Heart right ventricle (tissue), 16 donors: ENCODE measurements around the gene TEKT1. TPM values are rescaled to one million over a fixed set of nuclear protein-coding genes. Genes with fewer than 3 reads are reported as not detected.
"Not testable (repeated sequence)": the region's sequence is repeated elsewhere in the genome, so short reads cannot be mapped to it uniquely, and the experiment has no call there.

Experiments used
- ATAC-seq, 8 donors: fragments of 200-7000 bp; cut with Tn5 transposase; one replicate each; pipeline ENCODE4 v1.9.1; 2020; ENCODE audit warnings: mild to moderate bottlenecking in 8 of 8, moderate library complexity in 8 of 8, moderate number of reproducible peaks in 1 of 8
- DNase-seq, 2 donors: peaks; one replicate each; pipeline ENCODE4 v3.0.0-alpha.2; 2020
- H3K27ac ChIP-seq, 10 donors: fragments of 200-600 bp; sonication (generic) in 2 of 10; one replicate each; pipeline versions ENCODE4 v1.5.0 to v1.8.0; 2020 to 2022; ENCODE audit warnings: mild to moderate bottlenecking in 3 of 10
- H3K27me3 ChIP-seq, 7 donors: fragments of 200-600 bp; one replicate each; pipeline ENCODE4 v1.8.0; 2021 to 2022; ENCODE audit warnings: mild to moderate bottlenecking in 2 of 7
- H3K36me3 ChIP-seq, 9 donors: fragments of 200-600 bp; sonication (generic) in 1 of 9; one replicate each; pipeline versions ENCODE4 v1.5.0 to v1.8.0; 2020 to 2022; ENCODE audit warnings: mild to moderate bottlenecking in 2 of 9
- H3K4me1 ChIP-seq, 9 donors: fragments of 200-600 bp; sonication (generic) in 1 of 9; one replicate each; pipeline versions ENCODE4 v1.5.0 to v1.8.0; 2020 to 2022; ENCODE audit warnings: mild to moderate bottlenecking in 4 of 9
- H3K4me3 ChIP-seq, 10 donors: fragments of 200-600 bp; sonication (generic) in 2 of 10; one replicate each; pipeline versions ENCODE4 v1.5.0 to v1.8.0; 2020 to 2022; ENCODE audit warnings: mild to moderate bottlenecking in 7 of 10, moderate library complexity in 2 of 10
- H3K9me3 ChIP-seq, 11 donors: fragments of 200-600 bp in 10 of 11; sonication (generic) in 2 of 11; one replicate each; pipeline versions ENCODE4 v1.5.0 to v1.8.0; 2013 to 2022; ENCODE audit warnings: mild to moderate bottlenecking in 2 of 11, control low read depth in 1 of 11, moderate library complexity in 1 of 11
- CTCF ChIP-seq, 9 donors: fragments of 200-600 bp; sonication (generic) in 2 of 9; IDR thresholded peaks; one replicate each; pipeline versions ENCODE4 v1.5.0 to v1.8.0; 2021 to 2022; ENCODE audit warnings: antibody characterized with exemption in 9 of 9, mild to moderate bottlenecking in 5 of 9, moderate library complexity in 1 of 9
- WGBS, 2 donors: extraction: QIAGEN DNeasy Blood & Tissue Kit; methylation state at CpG; one replicate each; pipeline ENCODE4 v1.1.7; 2013; ENCODE audit warnings: inconsistent platforms in 1 of 2; 5-methylcytosine and 5-hydroxymethylcytosine counted together
- intact Hi-C, 10 donors: fragments of 100-400 bp; cut with DNase I; formaldehyde crosslinking; loops; one replicate each; pipeline versions ENCODE4 v1.11.1 to v1.14.2; 2022
- polyA plus RNA-seq, 2 donors: library from polyadenylated mRNA; stranded (reverse); fragments of 200-250 nt; gene quantifications; one replicate each; pipeline ENCODE4 v1.2.3, GENCODE V29; 2013
- total RNA-seq, 10 donors: library from RNA; stranded (reverse); fragmentation: NEBNext Ultra II Directional in 3 of 10; extraction: Animal tissue kit (Norgen Biotek cat#: 25700) in 3 of 10; gene quantifications; one replicate each; pipeline versions ENCODE4 v1.2.1 to v1.2.4, GENCODE V29; 2021 to 2023
- donor health status: Arrhythmogenic right ventricular cardiomyopathy.
- donor health status: ischemic (EF 13 %, LVEDD 7.1; RV severe dilation, severe dysfunction).
- donor health status: healthy with polysubstance abuse.
- donor health status: DM: no; HTN: yes; CAD: no.
- donor health status: DM: no; HTN: no; CAD: no.
- donor health status: ischemic (EF 25% LVEDD 6.9; RV normal size, moderate dysfunction).
- donor health status: ischemic (EF 25% LVEDD 5.7; RV mildly dilated, moderate dysfunction).
- donor health status: healthy.
- donor health status: DM: yes; HTN: yes; CAD: no.
- donor health status: Ischemic cardiomyopathy.
- donor health status: ischemic (EF 35%, LVEDD 5.7; RV mildly dilated, moderate dysfunction).
- donor health status: nonischemic (EF 11% LVEDD 7.7; RV severe dilation, severe dysfunction).
- donor health status: DM: yes; HTN: yes; CAD: no.
- donor health status: PGD.
- donor health status: ischemic (EF 29% LVEDD 5.4; RV normal size, mild dysfunction).
- donor health status: nonischemic (EF 23%, LVEDD 6.1; RV moderate dilation, normal function).

TEKT1 gene
- total and polyA plus RNA-seq, 12 donors = not detected

GRCh38 chr17:6843241-6843880, 11.8 kb upstream of the TEKT1 start:
- Histone ChIP-seq H3K36me3 (no peaks in the 10 kb centered on the region), H3K4me1 (peaks cover 0 to 7% (median 0%) of the 10 kb centered on the region in 9 donors), H3K27ac (no peak overlapping the region), H3K9me3 (no peaks in the 10 kb centered on the region), H3K4me3 (no peak overlapping the region), H3K27me3 (peaks cover 0 to 50% (median 30%) of the 10 kb centered on the region in 7 donors)
- intact Hi-C loops = loop anchor here in 6 of 10 donors (2.0 to 10.0 kb wide), 5 partner anchors 86 to 179 kb away; partner anchors contain the start of gene XAF1 (in 1 of the 6)
- peak in 3 of 8 donors; percentile 62 to 67 (median 67) for ATAC-seq
- 17 to 18% methylated on average over 7 of the region's 7 CpGs for WGBS, 2 donors
- no peak for DNase-seq
- TF ChIP-seq CTCF (IDR thresholded peaks at IDR 0.05) = peak; percentile 22 to 73 (median 63)

- not testable (repeated sequence) for H3K4me1 ChIP-seq, H3K9me3 ChIP-seq, H3K4me3 ChIP-seq, DNase-seq, H3K27ac ChIP-seq, H3K36me3 ChIP-seq
- ATAC-seq = peak in 2 of 8 donors; percentile 53 to 54
- intact Hi-C loops = loop anchor here in 6 of 10 donors (2.0 to 10.0 kb wide), 5 partner anchors 84 to 177 kb away; partner anchors contain the start of gene XAF1 (in 1 of the 6)
- 19 to 23% methylated on average over 7 to 9 of the region's 14 CpGs for WGBS, 2 donors
- peaks cover 0 to 64% (median 42%) of the 10 kb centered on the region in 7 donors for H3K27me3 ChIP-seq
These were observed 10.2 kb upstream of the TEKT1 start for GRCh38 chr17:6841769-6842168.

- ATAC-seq = no peak
- TF ChIP-seq CTCF (IDR thresholded peaks at IDR 0.05) = no peak
- Histone ChIP-seq H3K27me3 (peaks cover 5 to 91% (median 63%) of the 10 kb centered on the region in 7 donors), H3K4me3 (no peak overlapping the region), H3K36me3 (no peaks in the 10 kb centered on the region), H3K4me1 (peaks cover 0 to 13% (median 0%) of the 10 kb centered on the region in 9 donors), H3K9me3 (no peaks in the 10 kb centered on the region), H3K27ac (no peak overlapping the region)
- 70 to 75% methylated on average over 7 of the region's 7 CpGs for WGBS, 2 donors
- DNase-seq = no peak
- intact Hi-C loops = loop anchor here in 3 of 10 donors (5.0 to 10.0 kb wide), 3 partner anchors 156 to 166 kb away; no protein-coding TSS in a partner anchor
These were observed 1.0 kb downstream of the TEKT1 start for GRCh38 chr17:6830383-6830986.

- intact Hi-C loops = no loop called here
- ATAC-seq (no peak), DNase-seq (no peak)
- no peaks in the 10 kb centered on the region for H3K36me3 ChIP-seq
- TF ChIP-seq CTCF (IDR thresholded peaks at IDR 0.05) = no peak
- no peak overlapping the region for H3K27ac ChIP-seq
- no peak overlapping the region for H3K4me3 ChIP-seq
- peaks cover 0 to 31% (median 4%) of the 10 kb centered on the region in 7 donors for H3K27me3 ChIP-seq
- peaks cover 0 to 10% (median 4%) of the 10 kb centered on the region in 11 donors for H3K9me3 ChIP-seq
- H3K4me1 ChIP-seq = no peaks in the 10 kb centered on the region
These were observed 8.5 kb downstream of the TEKT1 start for GRCh38 chr17:6823011-6823442.
